ENCODE results near the gene KREMEN1.

Gene KREMEN1

GRCh38 chr22:29133603-29134133 lies 60.8 kb downstream of the KREMEN1 start:
- DNase-seq (ENCODE audit: low spot score): no peak

DNA sequence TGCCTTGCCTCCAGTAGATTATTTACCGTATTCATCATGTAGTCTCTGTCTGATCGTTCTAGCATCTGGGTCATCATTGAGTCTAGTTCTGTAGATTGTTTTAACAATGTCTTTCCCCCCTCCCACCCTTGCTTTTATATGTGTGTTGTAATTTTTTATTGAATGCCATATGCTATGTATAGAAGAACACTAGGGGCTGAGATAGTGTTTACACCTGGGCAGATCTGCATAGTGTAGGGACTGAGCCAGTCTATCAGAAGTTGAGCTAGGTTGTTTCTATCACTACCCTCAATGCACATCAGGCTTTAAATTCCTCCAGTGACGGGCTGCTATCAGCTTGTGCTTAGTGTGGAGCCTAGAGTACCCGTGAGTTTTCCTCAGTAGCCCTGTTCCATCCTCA lies 61.6 kb downstream of the KREMEN1 start:
- no peak for DNase-seq (ENCODE audit: low spot score)

DNA sequence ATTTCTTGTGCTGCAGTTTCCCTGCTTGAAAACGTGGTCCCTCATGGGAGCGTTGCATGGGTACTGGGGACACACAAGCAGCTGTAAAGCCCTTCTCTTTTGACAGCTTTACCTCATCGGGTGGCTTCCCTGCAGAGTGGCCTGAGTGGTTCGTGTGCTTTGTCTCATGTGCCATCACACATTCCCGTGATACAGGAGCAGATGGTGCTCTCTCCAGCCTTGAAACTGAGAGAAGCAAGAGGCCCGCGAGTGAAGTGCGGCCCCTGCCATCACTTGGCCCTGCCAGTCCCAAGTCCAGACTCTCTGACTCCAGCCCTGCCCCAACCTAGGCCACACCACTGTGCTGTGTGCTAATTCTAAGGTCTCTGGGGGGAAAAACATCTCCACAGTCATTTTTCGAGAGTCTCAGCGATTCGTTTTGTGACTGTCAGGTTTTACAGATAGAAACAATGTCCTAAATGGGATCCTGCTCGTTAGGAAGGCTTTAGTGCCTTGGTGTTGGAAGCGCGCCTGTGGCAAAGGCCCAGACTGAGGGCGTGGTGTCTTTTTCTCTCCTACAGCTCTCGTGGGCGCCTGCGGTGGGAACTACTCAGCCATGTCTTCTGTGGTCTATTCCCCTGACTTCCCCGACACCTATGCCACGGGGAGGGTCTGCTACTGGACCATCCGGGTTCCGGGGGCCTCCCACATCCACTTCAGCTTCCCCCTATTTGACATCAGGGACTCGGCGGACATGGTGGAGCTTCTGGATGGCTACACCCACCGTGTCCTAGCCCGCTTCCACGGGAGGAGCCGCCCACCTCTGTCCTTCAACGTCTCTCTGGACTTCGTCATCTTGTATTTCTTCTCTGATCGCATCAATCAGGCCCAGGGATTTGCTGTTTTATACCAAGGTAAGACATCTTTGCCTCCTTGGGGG lies 64.2 kb downstream of the KREMEN1 start:
- DNase-seq (ENCODE audit: low spot score): no peak

DNA sequence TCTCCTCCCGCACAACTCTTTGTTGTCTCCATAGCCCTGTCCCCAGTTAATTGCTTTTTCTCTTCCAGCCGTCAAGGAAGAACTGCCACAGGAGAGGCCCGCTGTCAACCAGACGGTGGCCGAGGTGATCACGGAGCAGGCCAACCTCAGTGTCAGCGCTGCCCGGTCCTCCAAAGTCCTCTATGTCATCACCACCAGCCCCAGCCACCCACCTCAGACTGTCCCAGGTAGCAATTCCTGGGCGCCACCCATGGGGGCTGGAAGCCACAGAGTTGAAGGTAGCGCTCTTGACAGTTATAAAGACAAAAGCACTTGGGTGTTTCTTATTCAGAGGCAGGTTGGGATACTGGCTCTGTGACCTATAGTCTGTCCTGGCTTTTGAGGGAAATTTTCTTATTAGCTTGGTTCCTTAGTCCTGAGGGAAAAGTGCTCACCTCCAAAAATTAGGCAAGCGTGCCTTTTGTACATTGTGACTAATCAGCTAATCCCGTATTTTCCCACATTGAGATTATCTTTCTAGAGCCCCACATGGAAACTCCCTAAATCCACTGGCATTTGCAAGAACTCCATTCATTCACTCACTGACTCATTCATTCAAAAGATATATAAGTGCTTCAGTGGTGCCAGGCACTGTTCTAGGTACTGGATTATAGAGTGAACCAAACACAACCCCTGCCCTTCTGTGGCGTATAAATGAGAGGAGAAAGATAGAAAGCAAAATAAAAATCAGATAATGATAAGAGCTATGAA lies 65.9 kb downstream of the KREMEN1 start:
- DNase-seq (ENCODE audit: low spot score): no peak

DNA sequence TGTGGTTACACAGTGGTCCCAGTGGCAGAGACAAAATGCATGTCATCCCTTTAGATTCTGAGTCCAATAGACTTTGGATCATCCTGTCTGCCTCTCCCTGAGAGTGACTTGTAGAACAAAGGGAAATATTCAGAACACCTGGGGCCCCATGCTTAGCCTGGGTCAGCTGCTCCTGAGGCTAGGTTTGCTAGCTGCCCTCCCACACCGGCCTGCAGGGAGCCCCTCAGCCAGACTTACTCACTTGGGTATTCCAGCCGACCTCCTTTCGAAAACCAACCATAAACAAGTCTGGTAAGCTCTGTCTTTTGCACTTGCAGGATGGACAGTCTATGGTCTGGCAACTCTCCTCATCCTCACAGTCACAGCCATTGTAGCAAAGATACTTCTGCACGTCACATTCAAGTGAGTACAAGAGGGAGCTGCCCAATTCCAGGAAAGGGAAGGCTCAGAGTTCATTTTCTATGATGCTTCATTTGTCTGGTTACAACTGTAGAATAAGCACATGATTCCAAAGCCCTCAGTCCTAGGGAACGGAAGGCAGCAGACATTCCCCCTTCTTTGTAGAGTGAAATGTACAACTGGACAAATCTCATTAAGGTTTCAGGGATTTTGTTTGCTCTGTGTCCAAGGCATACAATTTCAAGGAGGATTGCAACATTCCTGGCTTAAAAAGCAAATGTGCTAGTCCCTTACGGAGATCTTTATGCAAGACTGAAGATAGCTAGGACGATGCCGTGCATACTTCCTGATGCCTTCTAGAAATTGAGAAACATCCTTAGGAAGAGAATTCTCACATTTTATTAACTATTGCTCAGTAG lies 67.3 kb downstream of the KREMEN1 start:
- DNase-seq (ENCODE audit: low spot score): no peak

- no peak for DNase-seq (ENCODE audit: low spot score)
Observed at GRCh38 chr22:29141078-29141688, 68.3 kb downstream of the KREMEN1 start.

- DNase-seq (ENCODE audit: low spot score): no peak
Observed at GRCh38 chr22:29142116-29142515, 69.3 kb downstream of the KREMEN1 start.

- no peak for DNase-seq (ENCODE audit: low spot score)
Observed at GRCh38 chr22:29143941-29144785, 71.3 kb downstream of the KREMEN1 start.

DNA sequence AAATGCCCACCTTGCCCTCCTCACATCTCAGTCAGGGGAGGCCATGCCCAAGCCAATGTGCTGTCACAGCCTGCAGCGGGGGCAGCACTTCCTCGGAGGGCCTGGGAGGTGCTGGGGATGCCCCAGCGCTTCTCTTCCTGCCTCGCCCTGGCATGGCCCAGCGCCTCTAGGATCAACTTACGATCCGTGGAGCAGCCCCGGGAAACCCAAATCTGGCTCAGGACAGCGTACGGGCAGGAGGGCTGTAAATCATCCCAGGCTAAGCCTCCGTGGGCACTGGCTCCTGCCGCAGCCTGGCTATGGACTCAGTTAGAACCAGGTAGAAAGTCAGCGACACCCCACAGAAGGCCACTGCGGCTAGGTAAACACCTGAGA lies 71.9 kb downstream of the KREMEN1 start:
- DNase-seq (ENCODE audit: low spot score): no peak

- no peak for DNase-seq (ENCODE audit: low spot score)
Observed at GRCh38 chr22:29145321-29146072, 72.7 kb downstream of the KREMEN1 start.

- no peak for DNase-seq (ENCODE audit: low spot score)
Observed at GRCh38 chr22:29146091-29146560, 73.3 kb downstream of the KREMEN1 start.

GRCh38 chr22:29146771-29147170 lies 73.9 kb downstream of the KREMEN1 start:
- no peak for DNase-seq (ENCODE audit: low spot score)

DNA sequence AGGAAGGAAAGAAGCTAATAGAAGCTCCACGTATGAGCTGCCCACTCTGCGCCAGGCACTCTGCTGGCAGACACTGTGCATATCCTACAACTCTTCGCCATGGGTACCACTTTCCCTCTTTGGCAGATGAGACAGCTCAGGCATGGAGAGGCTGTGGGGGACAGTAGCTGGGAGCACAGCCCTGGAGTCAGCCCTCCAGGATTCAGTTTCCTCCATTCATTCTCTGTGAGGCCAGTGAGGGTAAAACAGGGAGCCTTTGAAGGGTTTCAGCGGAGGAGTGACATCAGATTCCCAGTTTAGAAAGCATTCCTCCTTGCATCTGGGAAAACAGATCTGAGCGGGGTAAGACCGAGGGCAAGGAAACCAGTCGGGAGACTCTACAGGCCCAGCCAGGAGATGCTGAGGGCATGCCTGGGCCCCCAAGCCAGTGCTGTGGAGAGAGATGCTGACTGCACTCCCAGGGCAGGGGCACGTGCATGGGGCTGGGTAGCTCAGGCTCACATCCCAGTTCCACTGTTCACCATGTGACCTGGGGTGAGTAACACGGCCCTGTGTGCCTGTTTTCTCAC lies 74.6 kb downstream of the KREMEN1 start:
- DNase-seq (ENCODE audit: low spot score): no peak

GRCh38 chr22:29148036-29148435 lies 75.2 kb downstream of the KREMEN1 start:
- DNase-seq (ENCODE audit: low spot score): no peak

DNA sequence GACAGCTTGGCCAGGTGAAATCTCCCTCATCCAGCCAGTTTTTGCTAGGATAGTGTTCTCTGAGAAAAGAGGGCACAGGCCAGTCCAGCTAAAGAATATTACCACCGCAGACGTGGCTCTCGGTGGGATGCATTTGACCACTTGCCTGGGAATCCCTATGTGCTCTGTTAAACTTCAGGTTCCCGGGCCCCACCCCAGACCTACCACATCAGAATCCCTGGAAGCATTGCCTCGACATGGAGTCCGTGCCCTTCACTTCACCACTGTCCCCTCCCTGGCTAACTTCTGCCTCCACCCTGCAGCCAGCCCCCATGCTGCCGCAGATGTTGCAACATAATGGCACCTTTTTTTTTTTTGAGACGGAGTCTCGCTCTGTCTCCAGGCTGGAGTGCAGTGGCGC lies 76.0 kb downstream of the KREMEN1 start:
- DNase-seq (ENCODE audit: low spot score): no peak

DNA sequence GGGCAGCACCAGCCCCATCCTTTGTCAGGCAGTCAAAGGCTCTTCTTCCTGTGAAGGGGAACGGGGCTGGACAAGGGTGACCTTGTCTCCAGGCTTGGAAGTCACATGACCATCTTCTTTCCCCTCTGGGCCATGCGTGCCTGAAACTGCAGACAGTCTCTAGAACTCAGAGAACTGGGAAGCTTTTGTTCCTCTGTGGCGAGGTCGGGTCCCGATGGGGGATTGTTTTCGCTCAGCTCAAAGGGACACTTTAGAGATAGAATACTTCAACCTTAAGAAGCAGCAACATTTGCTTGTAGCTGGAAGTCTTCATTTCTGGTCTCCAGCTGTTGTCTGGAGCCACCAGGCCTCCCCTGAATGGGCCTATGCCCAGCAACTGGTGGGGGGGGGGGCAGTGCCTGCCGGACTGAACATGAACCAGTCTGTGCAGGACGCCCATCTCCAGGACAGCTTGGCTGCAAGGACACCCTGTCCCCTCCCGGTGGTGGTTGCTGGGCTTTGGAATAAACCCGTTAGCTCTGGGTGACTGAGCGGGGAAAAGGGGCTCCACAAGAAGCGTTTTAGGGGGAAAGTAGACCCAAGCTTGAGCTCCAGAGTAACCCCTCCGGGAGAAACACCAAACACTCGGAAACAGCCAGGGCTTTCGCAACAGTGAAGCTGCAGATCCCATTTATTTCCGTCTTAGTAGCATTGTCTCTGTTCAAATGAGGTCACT lies 77.2 kb downstream of the KREMEN1 start:
- DNase-seq (ENCODE audit: low spot score): no peak

DNA sequence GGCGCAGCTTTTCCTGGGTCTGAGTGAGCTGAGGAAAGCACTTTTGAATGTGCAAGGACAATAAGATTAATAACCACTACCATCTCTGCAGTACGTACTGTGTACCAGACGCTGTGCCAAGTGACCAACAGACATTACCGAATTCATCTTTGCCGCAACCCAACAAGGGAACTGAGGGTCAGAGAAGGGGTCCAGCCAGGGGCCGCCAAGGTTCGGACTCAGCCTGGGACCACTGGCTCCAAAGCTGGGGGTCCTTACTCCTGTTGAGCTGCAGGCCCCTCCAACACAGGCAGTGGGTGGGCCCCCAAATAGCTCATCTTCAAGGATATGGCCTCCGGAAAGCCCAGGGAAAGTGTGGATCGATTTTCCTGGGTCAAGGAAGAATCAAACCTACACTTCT lies 77.9 kb downstream of the KREMEN1 start:
- no peak for DNase-seq (ENCODE audit: low spot score)

GRCh38 chr22:29151316-29151715 lies 78.5 kb downstream of the KREMEN1 start:
- DNase-seq (ENCODE audit: low spot score): no peak
